Transverse colon (tissue), 3 donors: Measurements from ENCODE around the gene AKT1S1.
"Not testable (repeated sequence)": the region's sequence is repeated elsewhere in the genome, so short reads cannot be mapped to it uniquely, and the experiment has no call there.

ENCODE experiments used
- CTCF ChIP-seq, 5 experiments: fragments of 200-600 bp in 3 of 5; fragments of 450-650 bp in 2 of 5; sonication (generic) in 3 of 5; IDR thresholded peaks; 1 replicate in 2 of 5; 2 replicates in 3 of 5; pipeline ENCODE4 v1.5.1; 2016 to 2017; ENCODE audit warnings: antibody characterized with exemption in 5 of 5, inconsistent platforms in 3 of 5, mild to moderate bottlenecking in 2 of 5, moderate library complexity in 1 of 5
- EP300 ChIP-seq: sonication (generic); formaldehyde crosslinking; IDR thresholded peaks from one replicate; pipeline ENCODE4 v1.6.1; 2017; ENCODE audit warnings: antibody characterized with exemption, low read depth
- POLR2A ChIP-seq: fragments of 450-650 bp; IDR thresholded peaks from one replicate; pipeline ENCODE4 v1.6.1; 2016; ENCODE audit warnings: antibody characterized with exemption, mild to moderate bottlenecking, moderate library complexity

DNA sequence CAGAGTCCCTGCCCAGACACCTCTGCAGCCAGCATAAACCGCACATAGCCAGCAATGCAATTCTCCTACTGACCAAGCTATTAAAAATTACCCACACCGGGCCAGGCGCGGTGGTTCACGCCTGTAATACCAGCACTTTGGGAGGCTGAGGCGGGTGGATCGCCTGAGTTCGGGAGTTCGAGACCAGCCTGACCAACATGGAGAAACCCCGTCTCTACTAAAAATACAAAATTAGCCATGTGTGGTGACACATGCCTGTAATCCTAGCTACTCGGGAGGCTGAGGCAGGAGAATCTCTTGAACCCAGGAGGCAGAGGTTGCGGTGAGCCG, 47.7 kb upstream of the AKT1S1 start:
- TF ChIP-seq CTCF (IDR thresholded peaks at IDR 0.05); EP300; POLR2A: not testable (repeated sequence)
